Measurements from ENCODE around the gene C20orf144.

Gene C20orf144

DNA sequence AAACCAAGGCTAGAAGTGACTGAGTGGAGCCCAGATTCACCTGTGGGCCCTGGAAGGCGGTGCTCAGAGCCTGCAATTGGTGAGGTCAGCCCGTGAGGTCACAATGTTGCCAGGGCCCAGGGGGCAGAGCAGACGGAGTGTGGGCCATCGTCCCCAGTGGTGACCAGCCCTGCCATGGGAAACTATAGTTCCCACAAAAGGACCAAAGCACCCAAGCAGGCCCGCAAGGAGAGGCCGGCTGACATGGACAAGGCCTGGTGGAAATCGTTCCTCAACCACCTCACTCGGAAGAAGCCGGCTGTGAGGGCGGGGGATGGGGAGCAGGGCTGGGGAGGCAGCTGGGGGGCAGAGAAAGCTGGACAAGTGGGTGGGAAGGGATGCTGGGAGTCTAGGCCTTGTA, at the start of gene C20orf144:
Gene C20orf144 (plus strand): TSS at position 156 of the 400 bp plus-strand sequence. CDS start 19 bp downstream, at position 175.
- TF ChIP-seq Cebpa-rat (IDR thresholded peaks at IDR 0.05): no peak

DNA sequence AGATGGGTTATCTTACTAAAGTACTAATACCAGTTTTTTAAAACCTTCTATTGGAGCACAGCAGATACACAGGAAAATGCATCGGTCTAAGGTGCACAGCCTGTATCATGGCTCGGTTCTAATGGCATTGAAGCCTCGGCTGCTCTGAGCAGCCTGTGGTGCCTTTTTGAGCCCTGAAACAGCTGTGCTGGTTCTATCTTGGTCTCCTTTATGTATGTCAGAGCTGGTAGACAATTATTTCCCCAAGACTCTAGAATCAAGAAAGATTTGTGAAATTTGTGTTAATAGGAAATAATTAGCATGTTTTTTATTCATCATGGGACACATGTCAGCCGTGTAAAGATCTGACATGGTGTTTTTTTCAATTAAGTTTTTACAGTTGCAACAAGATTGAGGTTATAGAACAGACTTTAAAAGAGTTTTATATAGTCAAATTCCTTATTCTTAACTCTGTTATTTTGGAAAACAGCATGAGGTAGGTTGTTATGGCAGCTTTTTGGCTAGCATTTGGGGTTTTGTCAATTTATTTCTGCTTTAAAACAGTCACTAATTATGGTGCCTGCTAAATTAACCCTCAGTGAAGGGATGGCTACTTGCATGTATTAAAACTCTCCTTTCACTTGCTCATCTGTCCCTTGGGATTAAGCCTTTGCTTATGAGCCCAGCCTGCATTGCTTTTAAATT, 40.3 kb upstream of the C20orf144 start:
- H3K4me1 ChIP-seq: 0 out of 20 replicates have a peak, but pooled peaks cover 0 to 7% (median 0%) of the 10 kb centered on the region in 10 experiments
- H3K9me3 ChIP-seq (replicated peaks in 1 of 11): no peaks in the 10 kb centered on the region
- H3K9ac ChIP-seq: no peak overlapping the region
- peaks cover 36 to 99% (median 68%) of the 10 kb centered on the region in 11 experiments for H3K36me3 ChIP-seq
- no peaks in the 10 kb centered on the region for H3K27me3 ChIP-seq
- no peak overlapping the region for H3K27ac ChIP-seq
- H3K4me2 ChIP-seq: no peak overlapping the region
- no peak for TF ChIP-seq Cebpa-rat (IDR thresholded peaks at IDR 0.05)
- peaks cover 0 to 5% (median 0%) of the 10 kb centered on the region in 11 experiments; a peak in 1 of 22 replicates for H4K20me1 ChIP-seq
- no peak overlapping the region for H3K4me3 ChIP-seq

More for the DNA sequence above, at the start of gene C20orf144:
- Histone ChIP-seq H3K4me3 (peak within 1 kb of the TSS; percentile 59 to 77 (median 72)), H3K9ac (peak within 1 kb of the TSS; percentile 67 to 83 (median 78); a peak in 21 of 22 replicates), H4K20me1 (peaks cover 0 to 20% (median 0%) of the 10 kb centered on the region in 11 experiments; a peak in 5 of 22 replicates), H3K4me2 (peak within 1 kb of the TSS; percentile 92 to 100 (median 97)), H3K9me3 (replicated peaks in 1 of 11) (no peaks in the 10 kb centered on the region), H3K27me3 (no peaks in the 10 kb centered on the region), H3K4me1 (peaks cover 38 to 60% (median 53%) of the 10 kb centered on the region in 10 experiments), H3K27ac (peak within 1 kb of the TSS in 10 of 11 experiments; percentile 60 to 85 (median 72); a peak in 20 of 22 replicates), H3K36me3 (peaks cover 3 to 29% (median 14%) of the 10 kb centered on the region in 11 experiments; a peak in 13 of 22 replicates)

DNA sequence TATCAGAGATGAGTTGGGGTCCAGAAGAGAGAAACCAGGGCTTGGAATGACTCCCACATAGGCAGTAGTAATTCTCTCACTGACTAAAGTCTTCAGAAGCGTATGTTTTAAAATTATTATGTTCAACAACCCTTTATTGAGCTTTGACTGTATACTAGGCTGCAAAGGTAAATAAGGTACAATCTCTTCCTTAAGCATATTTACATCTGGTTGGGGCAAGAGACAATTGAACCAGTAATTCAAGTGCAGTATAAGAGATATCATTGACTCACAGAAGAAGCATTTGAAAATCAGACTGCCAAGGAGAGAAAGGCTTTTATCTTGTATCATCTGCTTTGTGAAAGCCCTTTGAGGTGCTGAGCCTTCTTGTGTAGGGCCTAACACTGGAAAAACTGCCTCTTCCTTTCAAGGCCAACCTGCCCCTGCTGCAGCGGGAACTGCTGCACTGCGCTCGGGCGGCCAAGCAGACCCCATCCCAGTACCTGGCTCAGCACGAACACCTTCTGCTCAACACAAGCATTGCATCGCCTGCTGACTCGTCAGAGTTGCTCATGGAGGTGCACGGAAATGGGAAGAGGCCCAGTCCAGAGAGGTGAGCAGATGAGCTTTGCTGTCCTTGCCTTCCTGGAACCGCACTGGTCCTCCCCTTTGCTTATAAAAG, 39.3 kb upstream of the C20orf144 start:
- 0 out of 20 replicates have a peak, but pooled peaks cover 0 to 7% (median 0%) of the 10 kb centered on the region in 10 experiments for H3K4me1 ChIP-seq
- no peak overlapping the region for H3K27ac ChIP-seq
- H3K4me2 ChIP-seq: no peak overlapping the region

GRCh38 chr20:33624399-33624798, 37.7 kb upstream of the C20orf144 start:
- no peak for TF ChIP-seq Cebpa-rat (IDR thresholded peaks at IDR 0.05)
- Histone ChIP-seq H3K36me3 (peaks cover 61 to 100% (median 79%) of the 10 kb centered on the region in 11 experiments), H3K9ac (no peak overlapping the region)

More for the DNA sequence above, 39.3 kb upstream of the C20orf144 start:
- Histone ChIP-seq H4K20me1 (peaks cover 0 to 5% (median 0%) of the 10 kb centered on the region in 11 experiments; a peak in 1 of 22 replicates), H3K9me3 (replicated peaks in 1 of 11) (no peaks in the 10 kb centered on the region), H3K27me3 (no peaks in the 10 kb centered on the region), H3K36me3 (peaks cover 45 to 99% (median 74%) of the 10 kb centered on the region in 11 experiments), H3K4me3 (no peak overlapping the region), H3K9ac (no peak overlapping the region)
- no peak for TF ChIP-seq Cebpa-rat (IDR thresholded peaks at IDR 0.05)

GRCh38 chr20:33626190-33626589, 35.9 kb upstream of the C20orf144 start:
- Histone ChIP-seq H3K27ac (no peak overlapping the region), H3K4me3 (no peak overlapping the region), H3K9ac (no peak overlapping the region), H4K20me1 (peaks cover 0 to 7% (median 0%) of the 10 kb centered on the region in 11 experiments; a peak in 1 of 22 replicates), H3K27me3 (no peaks in the 10 kb centered on the region), H3K4me1 (0 out of 20 replicates have a peak, but pooled peaks cover 0 to 7% (median 0%) of the 10 kb centered on the region in 10 experiments), H3K9me3 (replicated peaks in 1 of 11) (no peaks in the 10 kb centered on the region), H3K4me2 (no peak overlapping the region), H3K36me3 (peaks cover 75 to 100% (median 83%) of the 10 kb centered on the region in 11 experiments)
- no peak for TF ChIP-seq Cebpa-rat (IDR thresholded peaks at IDR 0.05)

More at GRCh38 chr20:33624399-33624798, 37.7 kb upstream of the C20orf144 start:
- Histone ChIP-seq H3K4me3 (no peak overlapping the region), H3K4me1 (0 out of 20 replicates have a peak, but pooled peaks cover 0 to 7% (median 0%) of the 10 kb centered on the region in 10 experiments), H4K20me1 (peaks cover 0 to 4% (median 0%) of the 10 kb centered on the region in 11 experiments; a peak in 1 of 22 replicates), H3K4me2 (no peak overlapping the region), H3K27me3 (no peaks in the 10 kb centered on the region), H3K9me3 (replicated peaks in 1 of 11) (no peaks in the 10 kb centered on the region), H3K27ac (no peak overlapping the region)

DNA sequence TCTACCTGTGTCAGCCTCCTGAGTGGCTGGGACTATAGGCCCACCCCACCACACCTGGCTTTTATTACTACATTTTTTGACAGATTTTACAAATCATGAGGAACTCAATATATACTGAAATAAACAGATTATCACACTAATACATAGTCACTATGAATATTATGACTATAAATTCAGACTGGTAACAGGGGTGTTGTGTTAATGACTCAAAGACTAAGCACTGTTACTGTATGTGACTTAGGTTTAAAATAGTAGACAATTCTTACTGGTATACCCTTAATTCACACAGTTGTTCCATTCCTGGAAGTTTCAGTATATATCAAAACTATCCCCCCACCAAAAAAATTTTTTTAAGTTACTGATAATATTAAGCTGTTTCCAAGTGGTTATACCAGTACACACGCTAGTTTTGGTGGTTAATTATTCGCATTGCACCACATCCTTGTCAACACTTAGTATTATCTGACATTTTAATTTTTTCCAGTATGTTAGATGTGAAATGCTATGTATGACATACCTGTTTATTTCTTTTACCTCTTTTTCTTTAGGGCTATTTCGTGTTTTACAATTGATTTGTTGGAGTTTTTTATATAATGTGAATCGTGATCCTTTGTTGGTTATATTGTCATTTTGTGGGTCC, 34.4 kb upstream of the C20orf144 start:
- Histone ChIP-seq H3K27me3 (no peaks in the 10 kb centered on the region), H3K9me3 (replicated peaks in 1 of 11) (no peaks in the 10 kb centered on the region), H3K4me2 (no peak overlapping the region), H3K9ac (no peak overlapping the region), H3K27ac (no peak overlapping the region), H3K4me3 (no peak overlapping the region), H3K4me1 (no peaks in the 10 kb centered on the region), H3K36me3 (peaks cover 88 to 100% (median 97%) of the 10 kb centered on the region in 11 experiments), H4K20me1 (0 out of 22 replicates have a peak, but pooled peaks cover 0 to 7% (median 0%) of the 10 kb centered on the region in 11 experiments)
- no peak for TF ChIP-seq Cebpa-rat (IDR thresholded peaks at IDR 0.05)

- Histone ChIP-seq H3K27ac (no peak overlapping the region), H3K4me1 (no peaks in the 10 kb centered on the region), H3K36me3 (peaks cover 84 to 100% (median 93%) of the 10 kb centered on the region in 11 experiments), H3K4me3 (no peak overlapping the region), H3K4me2 (no peak overlapping the region), H3K9me3 (replicated peaks in 1 of 11) (no peaks in the 10 kb centered on the region), H3K9ac (no peak overlapping the region), H3K27me3 (no peaks in the 10 kb centered on the region), H4K20me1 (0 out of 22 replicates have a peak, but pooled peaks cover 0 to 7% (median 0%) of the 10 kb centered on the region in 11 experiments)
- no peak for TF ChIP-seq Cebpa-rat (IDR thresholded peaks at IDR 0.05)
Observed at GRCh38 chr20:33629533-33629932, 32.6 kb upstream of the C20orf144 start.

- no peaks in the 10 kb centered on the region for H3K9me3 ChIP-seq (replicated peaks in 1 of 11)
- peaks cover 80 to 100% (median 91%) of the 10 kb centered on the region in 11 experiments for H3K36me3 ChIP-seq
- 0 out of 22 replicates have a peak, but pooled peaks cover 0 to 7% (median 0%) of the 10 kb centered on the region in 11 experiments for H4K20me1 ChIP-seq
- TF ChIP-seq Cebpa-rat (IDR thresholded peaks at IDR 0.05): no peak
- no peak overlapping the region for H3K27ac ChIP-seq
- no peaks in the 10 kb centered on the region for H3K27me3 ChIP-seq
- H3K9ac ChIP-seq: no peak overlapping the region
- no peak overlapping the region for H3K4me2 ChIP-seq
- no peaks in the 10 kb centered on the region for H3K4me1 ChIP-seq
- no peak overlapping the region for H3K4me3 ChIP-seq
Observed at GRCh38 chr20:33629979-33630378, 32.1 kb upstream of the C20orf144 start.

All from BLaER1 treated with 17β-estradiol and CSF1 and Interleukin-3, amounts not matched to agents 10 nM and 100 nM (cell line).